K562 (cell line): ENCODE results near the gene UPF2. TPM values are rescaled to one million over a fixed set of nuclear protein-coding genes. Genes with fewer than 3 reads are reported as not detected.
A peak's percentile ranks its signal among the peaks of the same experiment; 100 is the strongest.

Experiments
- DACH1 ChIP-seq: fragments of 450-650 bp; IDR thresholded peaks from 2 replicates; pipeline ENCODE4 v1.6.1; 2018; ENCODE audit not compliant: partially characterized antibody
- ELF2 ChIP-seq: fragments of 250-450 bp; sonication (Bioruptor Pico); IDR thresholded peaks from 2 replicates; pipeline ENCODE4 v1.5.0; 2021; ENCODE audit warnings: mild to moderate bottlenecking
- KDM2B ChIP-seq: fragments of 250-450 bp; sonication (Bioruptor Pico); IDR thresholded peaks from 2 replicates; pipeline ENCODE4 v1.8.0; 2021; ENCODE audit warnings: mild to moderate bottlenecking, moderate library complexity
- LEF1 ChIP-seq: fragments of 450-650 bp; IDR thresholded peaks from 2 replicates; pipeline ENCODE4 v1.6.1; 2016; ENCODE audit warnings: mild to moderate bottlenecking
- MEIS2 ChIP-seq: fragments of 450-650 bp; IDR thresholded peaks from 2 replicates; pipeline ENCODE4 v1.6.1; 2014; ENCODE audit warnings: mild to moderate bottlenecking; ENCODE audit not compliant: partially characterized antibody
- MNT ChIP-seq, 2 experiments: fragments of 450-650 bp; conservative IDR thresholded peaks; 2 replicates each; pipeline ENCODE4 v1.6.1; 2017; ENCODE audit warnings: mild to moderate bottlenecking in 2 of 2, moderate library complexity in 2 of 2
- NFIC ChIP-seq: fragments of 450-650 bp; IDR thresholded peaks from 2 replicates; pipeline ENCODE4 v1.6.1; 2017; ENCODE audit warnings: mild to moderate bottlenecking, inconsistent platforms
- SNIP1 ChIP-seq: fragments of 450-650 bp; IDR thresholded peaks from 2 replicates; pipeline ENCODE4 v1.7.1; 2017; ENCODE audit warnings: low read depth, mild to moderate bottlenecking
- SOX6 ChIP-seq: fragments of 450-650 bp; IDR thresholded peaks from 2 replicates; pipeline ENCODE4 v1.6.1; 2014; ENCODE audit warnings: mild to moderate bottlenecking
- SREBF1 ChIP-seq: fragments of 150-350 bp; IDR thresholded peaks from 2 replicates; pipeline ENCODE4 v1.6.1; 2014; ENCODE audit warnings: antibody characterized with exemption, low read depth, low read length, borderline replicate concordance
- SRSF3 ChIP-seq: fragments of 200-400 bp; formaldehyde crosslinking; IDR thresholded peaks from 2 replicates; pipeline ENCODE4 v1.6.1; 2016; ENCODE audit warnings: mild to moderate bottlenecking, low read length, moderate library complexity; ENCODE audit not compliant: insufficient read depth
- SUPT5H ChIP-seq: fragments of 450-650 bp; IDR thresholded peaks from 2 replicates; pipeline ENCODE4 v1.6.1; 2016
- UBTF ChIP-seq, 2 experiments: IDR thresholded peaks; 2 replicates each; pipeline ENCODE4 v1.6.1; 2012; ENCODE audit warnings: improper control_type of control experiment in 2 of 2, low read depth in 2 of 2, low read length in 2 of 2, borderline replicate concordance in 1 of 2
- USF2 ChIP-seq: sonication (generic); formaldehyde crosslinking; IDR thresholded peaks from 2 replicates; pipeline ENCODE4 v1.5.0; 2020; ENCODE audit warnings: missing genetic modification reagents
- ZBTB34 ChIP-seq: fragments of 250-450 bp; sonication (Bioruptor Pico); IDR thresholded peaks from 2 replicates; pipeline ENCODE4 v1.8.0; 2021; ENCODE audit warnings: mild to moderate bottlenecking, moderate library complexity
- ZNF239 ChIP-seq: fragments of 250-450 bp; sonication (Bioruptor Pico); IDR thresholded peaks from 2 replicates; pipeline ENCODE4 v1.4.0; 2020; ENCODE audit warnings: mild to moderate bottlenecking
- ZNF277 ChIP-seq: fragments of 250-450 bp; sonication (Bioruptor Pico); IDR thresholded peaks from 2 replicates; pipeline ENCODE4 v1.8.0; 2022; ENCODE audit warnings: inconsistent platforms, mild to moderate bottlenecking, moderate library complexity, borderline replicate concordance
- ZNF41 ChIP-seq: fragments of 250-450 bp; sonication (Bioruptor Pico); conservative IDR thresholded peaks from 2 replicates; pipeline ENCODE4 v1.4.0; 2020; ENCODE audit warnings: mild to moderate bottlenecking
- ZNF511 ChIP-seq: sonication (generic); formaldehyde crosslinking; IDR thresholded peaks from 2 replicates; pipeline ENCODE4 v1.8.0; 2022; ENCODE audit warnings: mild to moderate bottlenecking, missing genetic modification reagents
- polyA plus RNA-seq, 8 experiments: library from polyadenylated mRNA; depleted of rRNA in 4 of 8; stranded (reverse) in 5 of 8; unstranded in 3 of 8; fragments of >200 nt; fragmentation: Nextera tagmentation in 2 of 8; fragmentation: Illumina TruSeq in 1 of 8; extraction: Ambion mirVana in 2 of 8; extraction: Trizol in 1 of 8; gene quantifications; 2 replicates each; pipeline versions ENCODE4 v1.2.1 to v1.2.3, GENCODE V29; 2011 to 2014; ENCODE audit warnings: inconsistent platforms in 1 of 8, missing spikeins in 1 of 8
- total RNA-seq, 7 experiments: library from RNA; depleted of rRNA in 6 of 7; stranded (reverse); fragments of >200 nt in 6 of 7; fragmentation: Illumina TruSeq in 2 of 7; extraction: Trizol in 2 of 7; gene quantifications; 2 replicates each; pipeline versions ENCODE4 v1.2.1 to v1.2.3, GENCODE V29; 2011 to 2021; ENCODE audit warnings: low replicate concordance in 1 of 7

The UPF2 gene
- total and polyA plus RNA-seq, 9 of the 15 experiments (the other 6 are each of a cell fraction or from before 2014, with no cell fraction given): 13.9 to 37.7 (median 23.7) TPM

GRCh38 chr10:12068449-12069269 lies 26.1 kb upstream of the UPF2 start, which contains the start of gene DHTKD1 (continued):
- TF ChIP-seq ZNF239 (no peak), ZNF41 (CRISPR knock-in tag) (no peak), ZNF277 (no peak), SRSF3 (no peak), ZNF511 (no peak), ZBTB34 (CRISPR knock-in tag) (no peak), USF2 (CRISPR knock-in tag) (no peak), LEF1 (no peak), SREBF1 (no peak), MNT (conservative IDR thresholded peaks at IDR 0.05) (peak; percentile 12 to 74; a peak in 3 of 4 replicates), MEIS2 (no peak), KDM2B (CRISPR knock-in tag) (no peak), DACH1 (no peak), NFIC (no peak; the same call in 1 of the 2 replicates), ELF2 (CRISPR knock-in tag) (no peak), SOX6 (no peak; the same call in 1 of the 2 replicates), SNIP1 (no peak), SUPT5H (peak; percentile 78), UBTF (IDR thresholded peaks at IDR 0.05; ENCODE audit: borderline replicate concordance in 1 of 2, low read depth in 2 of 2, low read length in 2 of 2) (0 out of 4 replicates have a peak, but pooled peaks of 1 of the 2 experiments have one; percentile 22)
